Activated B cell treated with CpG ODN at 0.5 μM for 24 hours (primary cell): Measurements from ENCODE around the gene BRDT. TPM values are rescaled to one million over a fixed set of nuclear protein-coding genes. Genes with fewer than 3 reads are reported as not detected.

Source experiments
- ATAC-seq: fragments of 200-7000 bp; cut with Tn5 transposase; one replicate; pipeline ENCODE4 v1.10.0; 2021; ENCODE audit warnings: low read depth, mild to moderate bottlenecking, moderate library complexity
- CTCF ChIA-PET: fragments of 350-600 bp; sonication (Branson Sonifier 250); formaldehyde crosslinking; loops from one replicate; lab custom pipeline; 2021; ENCODE audit warnings: antibody characterized with exemption; lab: Charles Lee
- POLR2A ChIA-PET: fragments of 350-600 bp; sonication (Branson Sonifier 250); formaldehyde crosslinking; loops from one replicate; lab custom pipeline; 2021; ENCODE audit warnings: antibody characterized with exemption; lab: Charles Lee
- DNase-seq: peaks from one replicate; pipeline ENCODE4 v3.0.0; 2022
- H3K27ac Mint-ChIP-seq: one replicate; pipeline ENCODE4 v1.8.0; 2020; ENCODE audit warnings: mixed read lengths
- H3K27me3 Mint-ChIP-seq: one replicate; pipeline ENCODE4 v1.8.0; 2021; ENCODE audit warnings: mixed read lengths
- H3K36me3 Mint-ChIP-seq: one replicate; pipeline ENCODE4 v1.8.0; 2021; ENCODE audit warnings: low read depth, mixed read lengths
- H3K4me1 Mint-ChIP-seq: one replicate; pipeline ENCODE4 v1.8.0; 2021; ENCODE audit warnings: mixed read lengths
- H3K4me3 Mint-ChIP-seq: one replicate; pipeline ENCODE4 v1.8.0; 2020; ENCODE audit warnings: mild to moderate bottlenecking, mixed read lengths
- H3K9me3 Mint-ChIP-seq: one replicate; pipeline ENCODE4 v1.8.0; 2020; ENCODE audit warnings: mixed read lengths
- intact Hi-C: fragments of 100-400 bp; cut with micrococcal nuclease; formaldehyde crosslinking; loops from one replicate; pipeline ENCODE4 v1.15.1; 2024
- total RNA-seq: library from RNA; stranded (reverse); gene quantifications from 2 replicates; pipeline ENCODE4 v1.2.3, GENCODE V29; 2022
- TF ChIP-seq, protein P1 (sequence below): fragments of 200-600 bp; IDR thresholded peaks from one replicate; pipeline ENCODE4 v1.8.0; 2022; ENCODE audit warnings: antibody characterized with exemption, mild to moderate bottlenecking

The BRDT gene
- total RNA-seq, 1 donor from 2014 or later = not detected

DNA sequence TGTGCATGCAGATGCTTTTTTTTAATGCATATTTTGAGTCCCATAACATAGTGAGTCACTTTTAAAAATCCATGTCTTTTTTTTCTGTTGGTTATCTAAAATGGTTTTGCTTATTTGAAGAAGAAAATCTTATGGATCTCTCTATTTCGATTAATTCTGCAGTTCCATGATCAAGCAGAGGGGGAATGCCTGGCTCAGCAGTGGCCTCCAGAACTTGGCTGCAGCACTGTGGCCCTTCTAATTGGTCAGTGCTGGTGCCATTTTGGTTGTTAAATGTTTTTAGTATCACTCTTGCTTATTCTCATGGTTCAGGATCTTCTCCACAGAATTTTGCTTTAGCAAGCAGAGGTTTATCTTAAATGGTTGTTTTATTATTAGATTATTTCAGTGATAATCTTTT is 91.8 kb downstream of the BRDT start:
- Mint-ChIP-seq H3K27me3 (peaks cover 5% of the 10 kb centered on the region), H3K4me1 (no peaks in the 10 kb centered on the region), H3K36me3 (no peaks in the 10 kb centered on the region), H3K9me3 (no peaks in the 10 kb centered on the region), H3K27ac (no peak overlapping the region), H3K4me3 (no peak overlapping the region)
- ChIA-PET POLR2A (no interaction called here), CTCF (no interaction called here)
- TF ChIP-seq, protein P1, sequence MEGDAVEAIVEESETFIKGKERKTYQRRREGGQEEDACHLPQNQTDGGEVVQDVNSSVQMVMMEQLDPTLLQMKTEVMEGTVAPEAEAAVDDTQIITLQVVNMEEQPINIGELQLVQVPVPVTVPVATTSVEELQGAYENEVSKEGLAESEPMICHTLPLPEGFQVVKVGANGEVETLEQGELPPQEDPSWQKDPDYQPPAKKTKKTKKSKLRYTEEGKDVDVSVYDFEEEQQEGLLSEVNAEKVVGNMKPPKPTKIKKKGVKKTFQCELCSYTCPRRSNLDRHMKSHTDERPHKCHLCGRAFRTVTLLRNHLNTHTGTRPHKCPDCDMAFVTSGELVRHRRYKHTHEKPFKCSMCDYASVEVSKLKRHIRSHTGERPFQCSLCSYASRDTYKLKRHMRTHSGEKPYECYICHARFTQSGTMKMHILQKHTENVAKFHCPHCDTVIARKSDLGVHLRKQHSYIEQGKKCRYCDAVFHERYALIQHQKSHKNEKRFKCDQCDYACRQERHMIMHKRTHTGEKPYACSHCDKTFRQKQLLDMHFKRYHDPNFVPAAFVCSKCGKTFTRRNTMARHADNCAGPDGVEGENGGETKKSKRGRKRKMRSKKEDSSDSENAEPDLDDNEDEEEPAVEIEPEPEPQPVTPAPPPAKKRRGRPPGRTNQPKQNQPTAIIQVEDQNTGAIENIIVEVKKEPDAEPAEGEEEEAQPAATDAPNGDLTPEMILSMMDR = no peak
- no peak for ATAC-seq
- intact Hi-C loops = no loop called here
- no peak for DNase-seq

DNA sequence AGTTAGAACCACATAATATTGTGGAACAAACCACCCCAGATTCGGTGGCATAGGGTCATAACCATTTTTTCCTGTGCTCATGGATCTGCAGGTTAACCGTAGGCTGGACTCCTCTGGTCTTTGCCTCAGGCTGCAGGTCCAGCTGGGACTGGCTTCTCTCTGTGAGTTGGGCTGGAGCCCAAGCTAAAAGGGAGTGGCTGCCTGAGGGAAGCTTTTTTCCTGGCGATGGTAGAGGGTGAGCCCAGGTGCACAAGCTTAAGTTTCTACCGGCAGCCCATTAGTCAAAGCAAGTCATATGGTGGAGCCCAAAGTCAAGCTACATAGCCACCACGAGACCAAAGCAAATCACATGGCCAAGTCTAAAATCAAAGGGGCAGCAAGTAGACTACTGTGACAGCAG is 94.4 kb downstream of the BRDT start:
- TF ChIP-seq, protein P1 = no peak
- ChIA-PET POLR2A (no interaction called here), CTCF (no interaction called here)
- ATAC-seq (no peak), DNase-seq (no peak)
- intact Hi-C loops = no loop called here
- peaks cover 4% of the 10 kb centered on the region for H3K27me3 Mint-ChIP-seq
- no peaks in the 10 kb centered on the region for H3K9me3 Mint-ChIP-seq
- H3K27ac Mint-ChIP-seq = no peak overlapping the region
- H3K4me3 Mint-ChIP-seq = no peak overlapping the region
- no peaks in the 10 kb centered on the region for H3K36me3 Mint-ChIP-seq
- H3K4me1 Mint-ChIP-seq = no peaks in the 10 kb centered on the region

DNA sequence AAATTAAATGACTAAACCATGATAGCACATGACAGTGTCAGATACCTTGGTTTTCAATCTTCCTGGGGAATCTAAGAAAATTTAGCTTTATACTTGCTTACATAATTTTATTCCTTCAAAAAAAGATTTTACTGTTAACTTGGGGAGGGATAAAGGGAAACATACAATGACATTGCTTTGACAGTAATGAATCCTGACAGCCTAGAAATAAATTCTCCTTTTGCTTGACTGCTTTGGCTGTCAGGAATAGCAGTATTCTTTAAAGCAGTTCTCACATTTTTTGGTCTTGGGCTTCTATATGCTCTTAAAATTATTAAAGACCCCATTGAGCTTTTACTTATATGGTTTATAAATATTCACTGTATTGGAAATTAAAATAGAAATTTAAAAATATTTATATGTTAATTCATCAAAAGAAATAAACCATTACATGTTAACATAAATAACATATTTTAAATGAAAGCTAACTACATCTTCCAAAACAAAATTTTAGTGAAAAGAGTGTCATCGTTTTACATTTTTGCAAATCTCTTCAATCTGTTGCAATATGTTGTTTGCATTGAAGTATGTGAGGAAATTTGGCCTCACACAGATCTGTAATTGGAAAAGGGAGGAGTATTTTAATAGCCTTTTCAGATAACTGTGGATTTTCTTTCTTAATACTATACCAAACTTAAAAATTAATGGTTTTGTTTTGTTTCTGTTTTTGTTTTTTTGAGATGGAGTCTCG is 96.7 kb downstream of the BRDT start:
- intact Hi-C loops = no loop called here
- ATAC-seq (no peak), DNase-seq (no peak)
- Mint-ChIP-seq H3K36me3 (no peaks in the 10 kb centered on the region), H3K4me1 (no peaks in the 10 kb centered on the region), H3K9me3 (no peaks in the 10 kb centered on the region), H3K4me3 (no peak overlapping the region), H3K27ac (no peak overlapping the region), H3K27me3 (peaks cover 4% of the 10 kb centered on the region)
- CTCF ChIA-PET = no interaction called here
- POLR2A ChIA-PET = no interaction called here
- TF ChIP-seq, protein P1 = no peak

DNA sequence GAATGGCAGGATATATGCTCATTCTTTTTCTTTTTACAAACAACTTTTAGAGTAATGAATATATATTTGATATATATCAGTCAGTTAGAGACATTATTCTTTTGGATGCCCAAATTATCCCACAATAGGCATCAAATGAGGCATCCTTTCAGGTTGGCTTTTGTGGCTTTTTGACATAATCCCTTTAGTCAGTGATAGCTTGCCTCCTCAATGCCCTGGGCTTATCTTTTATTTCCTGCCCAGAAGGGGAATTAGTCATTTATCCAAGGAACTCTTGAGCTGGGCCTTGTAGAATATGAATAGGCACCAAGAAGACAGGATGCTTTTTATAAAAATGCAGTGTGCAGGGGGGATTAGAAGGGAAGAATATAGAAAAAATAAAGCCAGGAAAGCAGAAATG is 102.7 kb downstream of the BRDT start:
- CTCF ChIA-PET = no interaction called here
- Mint-ChIP-seq H3K9me3 (no peaks in the 10 kb centered on the region), H3K4me1 (no peaks in the 10 kb centered on the region), H3K36me3 (no peaks in the 10 kb centered on the region), H3K27ac (no peak overlapping the region), H3K27me3 (peaks cover 2% of the 10 kb centered on the region), H3K4me3 (no peak overlapping the region)
- DNase-seq = no peak
- no peak for ATAC-seq
- intact Hi-C loops = no loop called here
- TF ChIP-seq, protein P1 = no peak
- POLR2A ChIA-PET = no interaction called here

Other genes starting within 250 kb of the BRDT start
- gene TGFBR3, start 63.2 kb upstream of the BRDT start, total RNA-seq = 0.27 and 0.60 TPM in 2 replicates
- gene EPHX4, start 80.6 kb downstream of the BRDT start, total RNA-seq = not detected in 2 replicates
- gene SETSIP, start 126.0 kb downstream of the BRDT start, total RNA-seq = not detected in 2 replicates
- gene BTBD8, start 130.9 kb downstream of the BRDT start, total RNA-seq = 0.46 and 0.51 TPM in 2 replicates